HG03378 (cell line): ENCODE measurements around the gene TXNDC11.

Source experiments
- ATAC-seq: cut with Tn5 transposase; IDR thresholded peaks from one replicate; pipeline ENCODE4 v1.9.1; 2021; ENCODE audit warnings: mild to moderate bottlenecking, moderate library complexity; ENCODE audit not compliant: unreplicated experiment

The TXNDC11 gene

DNA sequence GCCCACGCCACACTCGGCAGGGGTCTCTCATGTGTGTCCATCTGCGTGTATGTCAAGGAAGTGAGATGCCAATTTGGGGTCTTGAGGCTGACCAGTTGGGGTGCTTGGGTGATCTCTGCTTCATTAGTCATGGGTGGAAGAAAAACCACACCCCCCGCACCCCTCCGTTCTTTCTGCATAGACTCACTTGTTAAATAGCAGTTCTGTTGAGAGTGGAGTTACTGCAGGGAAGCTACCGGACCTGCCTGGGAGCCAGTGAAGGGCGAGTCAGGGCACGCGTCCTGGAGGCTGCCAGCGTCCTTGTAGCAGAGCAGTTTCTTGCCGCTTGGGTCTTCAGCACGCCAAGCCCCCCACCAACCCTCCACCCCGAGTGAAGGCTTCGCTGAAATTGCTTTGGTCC, 65.9 kb downstream of the TXNDC11 start:
- ATAC-seq, result no peak

DNA sequence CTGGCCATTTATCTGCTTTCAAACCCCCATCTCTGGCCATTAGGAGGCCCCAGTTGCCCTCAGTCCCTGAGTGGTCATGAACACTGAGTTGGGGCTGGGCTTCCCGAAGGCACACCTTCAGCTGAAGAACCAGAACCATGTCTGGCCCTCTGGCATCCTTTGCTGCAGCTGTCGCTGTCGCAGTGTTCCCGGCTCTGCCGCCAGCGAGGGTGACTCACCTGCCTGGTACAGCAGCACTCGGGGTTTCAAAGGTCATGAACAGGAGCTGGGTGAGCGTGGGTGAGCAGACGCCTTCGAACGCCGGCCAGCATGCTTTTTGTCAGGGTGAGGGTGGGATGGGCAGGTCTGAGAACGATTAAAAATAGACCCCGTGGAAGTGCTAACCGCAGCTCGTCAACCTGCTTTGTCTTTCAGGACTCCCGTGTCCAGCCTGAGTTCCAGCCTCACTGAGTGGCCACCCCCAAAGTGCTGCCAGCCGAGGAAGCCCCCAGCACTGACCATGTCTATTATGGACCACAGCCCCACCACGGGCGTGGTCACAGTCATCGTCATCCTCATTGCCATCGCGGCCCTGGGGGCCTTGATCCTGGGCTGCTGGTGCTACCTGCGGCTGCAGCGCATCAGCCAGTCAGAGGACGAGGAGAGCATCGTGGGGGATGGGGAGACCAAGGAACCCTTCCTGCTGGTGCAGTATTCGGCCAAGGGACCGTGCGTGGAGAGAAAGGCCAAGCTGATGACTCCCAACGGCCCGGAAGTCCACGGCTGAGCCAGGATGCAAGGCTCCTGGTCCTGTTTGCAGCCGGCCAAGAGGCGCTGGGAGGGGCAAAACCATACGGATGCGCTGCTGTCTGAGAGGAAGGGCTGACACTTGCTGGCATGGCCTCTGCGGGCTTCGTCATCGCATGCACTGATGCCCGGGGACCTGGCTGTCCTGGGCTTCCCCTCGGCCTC, 66.8 kb downstream of the TXNDC11 start:
- ATAC-seq, result no peak

DNA sequence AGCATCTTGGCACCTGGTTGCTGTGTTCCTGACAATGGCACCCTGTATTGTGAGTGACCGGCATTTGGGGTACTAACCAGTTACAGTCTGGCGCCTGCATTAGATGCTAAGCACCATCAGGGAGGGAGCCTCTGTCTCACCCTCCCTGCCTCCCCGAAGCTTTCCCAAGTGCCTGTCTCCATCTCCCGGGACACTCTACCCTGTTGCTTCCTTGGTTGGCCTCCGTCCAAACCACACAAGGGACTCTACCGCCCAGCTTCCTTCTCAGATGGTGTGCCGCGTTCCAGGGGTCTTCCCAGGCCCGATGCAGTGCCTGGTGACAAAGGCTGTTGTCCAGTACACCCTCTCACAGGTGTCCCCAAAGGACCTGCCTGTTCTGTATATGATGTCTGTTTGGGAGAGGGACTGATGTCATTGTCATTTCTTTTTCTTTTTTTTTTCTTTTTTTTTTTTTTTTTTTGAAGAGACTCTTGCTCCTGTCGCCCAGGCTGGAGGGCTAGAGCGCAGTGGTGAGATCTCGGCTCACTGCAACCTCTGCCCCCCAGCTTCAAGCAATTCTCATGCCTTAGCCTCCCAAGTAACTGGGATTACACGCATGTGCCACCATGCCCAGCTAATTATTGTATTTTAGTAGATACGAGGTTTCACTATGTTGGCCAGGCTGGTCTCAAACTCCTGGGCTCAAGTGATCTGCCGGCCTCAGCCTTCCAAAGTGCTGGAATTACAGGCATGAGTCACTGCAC, 67.7 kb downstream of the TXNDC11 start:
- ATAC-seq, result no peak

DNA sequence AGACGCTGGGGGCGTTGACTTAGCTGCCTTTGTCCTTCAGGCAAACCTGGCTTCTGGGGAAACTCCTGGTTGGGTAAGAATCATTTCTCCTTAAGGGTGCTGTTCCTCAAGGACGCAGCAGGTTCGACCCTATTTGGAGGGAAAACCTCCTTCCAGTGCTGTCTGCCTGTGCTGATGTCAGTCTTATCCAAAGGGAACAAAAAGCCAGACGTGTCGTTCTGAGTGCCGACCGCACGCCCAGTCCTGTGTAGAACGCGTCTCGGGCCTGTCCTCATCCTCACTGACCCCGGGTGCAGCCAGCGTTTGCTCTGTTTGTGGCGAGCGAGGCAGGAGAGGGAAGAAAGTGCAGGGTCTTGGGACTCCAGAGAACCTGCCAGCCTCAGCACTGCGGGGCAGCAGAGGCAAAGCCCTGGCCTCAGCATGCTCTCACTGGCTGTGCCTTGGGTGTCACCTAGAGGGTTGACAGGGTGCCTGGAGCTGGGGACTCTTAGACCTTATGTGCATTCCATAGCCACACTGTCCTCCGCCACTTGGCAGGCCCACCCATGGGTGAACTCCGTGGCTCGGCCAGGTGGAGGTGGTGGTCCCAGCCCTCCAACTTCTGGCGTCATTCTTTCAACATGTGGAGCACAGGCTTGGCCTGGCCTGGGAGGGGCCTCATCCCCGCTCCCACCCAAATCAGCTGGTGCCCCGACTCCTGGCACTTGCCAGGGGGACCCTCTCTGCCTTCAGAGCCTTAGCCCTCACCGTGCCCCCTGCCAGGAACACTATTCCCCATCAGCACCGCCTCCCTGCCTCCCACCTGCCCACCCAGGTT, 68.4 kb downstream of the TXNDC11 start:
- no peak for ATAC-seq

DNA sequence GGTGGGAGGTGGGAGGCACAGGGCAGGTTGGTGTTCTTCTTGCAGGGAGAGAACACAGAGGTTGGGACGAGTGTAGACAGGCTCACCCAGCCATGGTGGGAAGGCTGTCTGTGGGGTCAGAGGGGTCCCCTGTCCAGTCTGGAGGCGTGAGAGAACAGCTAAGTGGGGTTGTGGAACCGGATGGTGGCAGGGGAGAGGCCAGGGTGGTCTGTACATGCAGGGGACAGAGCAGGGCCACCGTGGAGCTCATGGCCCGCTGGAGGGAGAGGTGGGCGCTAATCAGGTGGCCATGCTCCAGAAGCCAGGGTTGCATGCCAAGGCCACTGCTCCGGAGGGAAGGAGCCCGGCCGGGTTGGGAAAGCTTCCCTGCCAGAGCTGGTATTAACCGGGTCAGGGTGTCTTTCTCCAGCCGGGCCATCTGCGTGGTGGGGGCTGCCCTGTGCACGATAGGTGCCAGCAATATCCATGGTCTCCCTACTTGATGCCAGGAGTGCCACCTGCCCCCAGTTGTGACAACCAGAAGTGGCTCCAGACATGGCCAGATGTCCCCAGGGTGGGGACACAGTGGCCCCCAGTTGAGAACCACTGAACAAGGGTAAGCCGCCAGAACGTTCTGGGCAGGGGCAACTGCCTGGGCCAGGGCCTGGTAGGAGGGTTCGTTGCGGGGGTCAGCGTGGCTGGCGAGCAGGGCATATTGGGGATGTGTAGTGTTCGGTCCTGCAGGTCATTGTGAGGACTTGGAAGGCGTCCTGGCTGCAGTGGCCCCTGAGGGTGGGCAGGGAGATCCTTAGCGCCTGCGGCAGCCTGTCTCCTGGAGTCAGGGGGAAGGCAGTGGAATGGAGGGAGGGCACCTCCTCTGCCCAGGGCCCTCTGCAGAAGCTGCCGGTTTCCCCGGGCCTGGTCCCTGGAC, 69.3 kb downstream of the TXNDC11 start:
- ATAC-seq, result no peak

DNA sequence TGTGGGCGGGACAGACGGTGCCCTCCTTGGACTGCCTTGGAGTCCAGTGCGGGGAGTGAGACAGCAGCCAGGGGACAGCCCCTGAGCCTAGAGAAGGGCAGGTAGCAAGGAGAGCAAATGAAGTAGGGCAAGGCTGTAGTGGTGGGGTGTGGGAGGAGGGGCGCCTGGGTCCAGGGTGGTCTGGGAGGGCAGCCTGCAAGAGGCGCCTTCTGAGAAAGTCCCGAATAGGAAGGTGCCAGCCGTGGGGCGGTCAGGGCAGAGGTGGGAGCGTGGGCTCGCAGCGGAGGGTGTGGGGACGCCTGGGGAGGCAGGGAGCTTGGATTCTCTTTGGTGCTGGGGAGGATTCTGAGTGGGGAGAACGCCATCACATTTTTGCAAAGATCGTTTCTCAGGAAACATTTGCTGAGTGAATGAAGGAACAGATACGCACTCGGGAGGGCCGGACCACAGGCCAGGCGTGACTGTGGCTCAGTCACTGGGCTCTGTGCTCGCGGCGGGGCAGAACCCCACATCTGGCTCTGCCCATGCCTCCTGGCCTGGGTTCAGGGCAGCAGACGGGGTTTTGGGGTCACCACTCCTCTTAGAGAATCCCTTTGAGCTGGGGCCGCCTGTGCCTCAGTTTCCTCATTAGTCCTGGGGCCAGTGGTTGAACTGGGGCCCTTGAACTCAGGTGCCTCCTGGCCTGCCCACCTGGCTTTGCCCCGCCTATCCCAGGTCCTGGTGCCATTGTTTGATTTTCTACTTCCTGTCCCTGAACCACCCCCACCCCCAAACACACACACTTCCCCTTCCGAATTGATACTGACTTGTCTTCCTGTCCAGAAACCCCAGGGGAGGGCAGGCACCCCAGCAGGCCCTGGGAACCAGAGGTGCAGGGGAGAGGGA, 70.2 kb downstream of the TXNDC11 start:
- no peak for ATAC-seq

DNA sequence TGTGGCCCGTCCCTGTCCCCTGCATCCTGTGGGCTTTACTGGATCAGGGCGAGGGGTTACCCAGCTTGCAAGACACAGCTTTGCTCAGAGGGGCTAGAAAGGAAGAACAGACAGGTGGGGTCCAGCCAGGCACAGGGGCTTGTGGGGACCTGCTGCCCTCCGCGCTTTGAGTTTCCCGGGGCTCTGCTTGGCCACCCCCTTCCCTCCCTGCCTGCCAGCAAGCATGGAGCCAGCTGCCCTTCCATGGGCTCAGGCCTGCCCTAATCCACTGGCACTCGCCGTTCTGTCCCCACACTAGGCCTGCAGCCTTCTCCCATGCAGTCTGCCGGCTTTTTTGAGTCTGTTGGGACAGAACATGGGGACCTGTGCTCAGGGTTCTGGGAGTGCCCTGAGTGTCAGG, 71.0 kb downstream of the TXNDC11 start:
- ATAC-seq, result no peak

DNA sequence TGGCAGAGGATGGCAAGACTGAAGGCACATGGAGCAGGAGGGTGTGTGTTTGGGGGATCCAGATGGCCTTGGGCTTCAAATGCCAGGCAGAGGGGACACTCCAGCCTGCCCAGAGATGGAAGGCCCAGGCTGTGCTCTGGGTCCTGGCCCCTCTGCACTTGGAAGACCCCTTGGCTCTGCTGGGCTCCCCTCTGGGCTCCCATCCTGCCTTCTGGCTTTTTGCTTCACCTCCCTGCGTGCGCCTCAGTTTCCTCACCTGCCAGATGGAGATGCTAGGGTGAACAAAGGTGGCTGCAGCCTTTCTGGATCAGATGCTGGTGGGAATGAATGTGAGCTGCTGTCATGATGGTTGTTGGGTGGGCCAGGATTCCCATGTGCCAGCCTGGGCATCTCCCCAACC, 71.4 kb downstream of the TXNDC11 start:
- no peak for ATAC-seq

DNA sequence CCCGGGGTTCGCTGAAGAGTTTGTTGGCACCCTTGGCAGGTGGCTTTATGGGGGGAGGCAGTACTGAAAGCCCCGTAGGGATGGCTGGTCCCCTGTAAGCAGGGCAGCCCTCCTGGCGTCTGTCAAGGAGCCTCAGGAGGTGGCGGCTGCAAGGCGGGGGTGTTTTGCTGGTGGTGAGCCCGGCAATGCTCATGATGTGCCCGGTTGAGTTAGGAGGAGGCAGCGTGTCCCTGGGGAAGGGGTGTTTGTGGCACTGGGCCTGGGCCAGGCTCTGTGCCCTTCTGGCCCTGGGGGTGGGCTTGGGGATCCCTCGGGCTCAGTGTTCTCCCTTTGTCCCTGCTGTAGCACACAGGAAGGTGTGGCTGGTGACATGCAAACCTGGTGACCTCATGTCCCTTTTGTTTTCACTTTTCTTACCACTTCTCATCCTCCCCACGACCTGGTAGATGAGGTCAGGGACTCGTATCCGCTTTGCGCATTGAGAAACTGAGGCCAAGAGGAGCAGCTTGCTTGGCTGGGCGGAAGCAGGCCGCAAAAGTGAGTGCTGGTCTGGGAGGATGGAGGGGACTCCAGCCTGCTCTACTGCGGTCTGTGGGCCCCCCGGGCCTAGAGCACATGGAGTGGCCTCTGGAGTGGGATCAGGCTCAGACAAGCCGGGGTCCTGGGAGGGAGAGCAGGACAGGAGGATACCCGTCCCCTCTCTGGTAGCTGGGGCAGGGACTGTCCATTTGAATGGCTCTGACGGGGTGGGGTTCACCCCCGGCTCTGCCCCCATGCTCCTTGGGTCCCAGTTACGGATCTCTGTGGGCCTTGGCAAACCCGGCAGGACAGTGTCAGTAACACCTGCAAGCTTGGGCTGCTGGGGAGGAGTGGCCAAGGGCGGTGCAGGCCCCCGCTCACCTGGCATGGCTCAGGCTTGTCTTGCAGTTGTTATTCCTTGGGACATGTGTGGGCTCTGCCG, 72.2 kb downstream of the TXNDC11 start:
- ATAC-seq, result no peak

DNA sequence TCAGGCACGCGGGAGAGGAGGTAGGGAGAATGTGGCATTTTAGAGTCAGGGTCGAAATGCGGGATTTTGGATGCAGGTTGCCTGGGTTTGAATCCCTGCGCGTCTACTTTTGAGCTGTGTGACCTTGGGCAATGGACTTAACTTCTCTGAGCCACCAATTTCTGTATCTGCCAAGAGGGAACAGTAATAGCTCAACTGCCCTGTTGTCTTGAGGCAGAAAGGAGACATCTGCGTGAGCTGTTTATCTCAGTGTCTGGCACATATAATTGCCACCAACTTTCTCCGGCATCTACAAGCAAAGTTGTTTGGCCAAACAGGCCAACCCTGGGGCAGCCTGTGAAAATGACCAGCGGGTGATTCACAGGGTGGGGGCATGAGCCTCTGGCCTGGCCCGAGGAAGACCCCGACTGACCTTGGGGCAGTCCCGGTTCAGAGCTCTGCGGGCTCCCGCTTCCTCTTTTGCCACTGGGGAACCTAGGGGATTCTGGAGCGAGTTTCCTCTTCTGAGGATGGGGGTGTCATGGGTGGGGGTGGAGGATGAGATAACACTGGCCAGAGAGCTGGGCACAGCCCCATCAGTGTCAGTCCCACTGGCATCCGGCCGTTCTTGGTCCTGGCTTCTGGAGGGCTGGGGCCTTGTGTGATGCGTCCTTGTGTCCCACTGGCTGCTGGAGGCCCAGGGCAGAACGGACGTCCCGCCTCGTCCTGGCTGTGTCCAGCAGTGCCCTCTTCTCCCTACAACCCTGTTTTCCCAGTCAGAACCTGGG, 73.1 kb downstream of the TXNDC11 start:
- no peak for ATAC-seq

DNA sequence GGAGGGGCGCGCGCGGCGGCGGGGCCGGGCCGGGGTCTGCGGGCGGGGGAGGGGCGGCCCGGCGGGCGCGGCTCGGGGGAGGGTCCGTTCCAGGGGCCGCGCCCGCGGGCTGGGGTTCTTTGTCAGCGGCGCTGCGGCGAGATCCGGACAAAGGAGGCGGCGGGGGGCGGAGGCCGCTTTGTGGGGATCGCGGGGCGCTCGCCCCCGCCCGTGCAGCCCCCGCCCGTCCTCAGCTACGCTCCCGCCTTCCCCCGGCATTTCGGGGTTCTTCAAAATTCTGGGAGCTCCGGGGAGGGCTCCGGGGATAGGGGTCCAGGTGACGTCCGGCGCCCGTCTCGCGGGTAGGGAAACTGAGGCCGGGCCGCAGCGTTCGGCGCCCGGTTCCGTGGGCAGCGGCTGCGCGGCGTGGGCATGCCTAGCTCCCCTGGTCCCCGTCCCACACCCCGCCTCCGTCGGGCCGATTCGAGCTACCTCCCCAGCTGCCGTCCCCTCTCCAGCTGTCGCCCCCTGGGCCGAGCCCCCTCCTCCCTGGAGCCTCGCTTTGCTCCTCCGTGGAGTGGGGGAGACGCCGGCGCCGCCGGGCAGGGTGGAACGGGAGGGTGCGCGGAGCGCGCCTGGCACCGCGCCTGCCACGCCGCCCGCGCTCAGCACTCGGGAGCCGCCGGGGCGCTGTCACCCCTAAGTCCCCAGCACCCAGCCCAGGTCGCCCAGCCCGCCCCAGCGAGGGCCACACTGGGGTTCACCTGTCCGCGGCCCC, 73.9 kb downstream of the TXNDC11 start:
- ATAC-seq, result no peak

DNA sequence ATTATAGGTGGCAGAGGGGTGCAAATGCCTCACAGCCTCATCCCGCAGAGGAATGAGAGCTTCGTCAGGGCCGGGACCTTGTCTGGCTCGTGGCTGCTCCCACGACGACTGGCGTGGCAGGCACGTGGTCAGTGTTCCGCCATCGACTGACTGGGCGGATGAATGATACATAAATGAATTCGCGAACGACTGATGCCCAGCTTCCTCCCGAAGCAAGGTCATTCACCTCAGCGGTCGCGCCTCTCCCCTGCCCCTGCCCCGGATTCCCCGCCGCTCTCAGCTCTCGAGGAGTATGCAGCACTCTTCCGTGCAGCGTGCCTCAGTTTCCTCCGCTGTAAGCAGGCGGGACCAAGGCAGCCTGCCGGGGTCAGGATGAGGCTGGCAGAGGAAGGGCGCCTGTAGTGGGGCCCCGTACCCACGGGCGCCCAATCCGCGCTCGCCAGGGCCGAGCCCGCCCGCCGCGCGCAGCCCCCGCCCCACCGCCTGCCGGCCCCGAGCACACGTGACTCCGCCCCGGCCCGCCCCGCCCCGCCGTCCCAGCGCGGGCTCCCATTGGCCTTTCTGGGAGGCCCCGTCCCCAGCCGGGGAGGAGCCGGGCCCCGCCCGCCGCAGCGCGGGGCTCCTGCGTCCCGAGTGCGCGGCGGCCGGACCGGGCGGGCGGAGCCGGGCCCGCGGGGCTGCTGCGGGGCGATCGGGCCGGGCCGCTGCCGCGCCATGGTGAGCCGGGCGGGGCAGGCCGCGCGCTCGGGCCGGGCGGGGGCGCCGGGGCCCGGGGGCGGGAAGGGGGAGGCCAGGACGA, 74.6 kb downstream of the TXNDC11 start, which contains the start of gene SNN:
Gene SNN (plus strand): TSS at position 632 of the 799 bp plus-strand sequence. CDS start 7,605 bp downstream, outside the sequence.
- ATAC-seq, result no peak

DNA sequence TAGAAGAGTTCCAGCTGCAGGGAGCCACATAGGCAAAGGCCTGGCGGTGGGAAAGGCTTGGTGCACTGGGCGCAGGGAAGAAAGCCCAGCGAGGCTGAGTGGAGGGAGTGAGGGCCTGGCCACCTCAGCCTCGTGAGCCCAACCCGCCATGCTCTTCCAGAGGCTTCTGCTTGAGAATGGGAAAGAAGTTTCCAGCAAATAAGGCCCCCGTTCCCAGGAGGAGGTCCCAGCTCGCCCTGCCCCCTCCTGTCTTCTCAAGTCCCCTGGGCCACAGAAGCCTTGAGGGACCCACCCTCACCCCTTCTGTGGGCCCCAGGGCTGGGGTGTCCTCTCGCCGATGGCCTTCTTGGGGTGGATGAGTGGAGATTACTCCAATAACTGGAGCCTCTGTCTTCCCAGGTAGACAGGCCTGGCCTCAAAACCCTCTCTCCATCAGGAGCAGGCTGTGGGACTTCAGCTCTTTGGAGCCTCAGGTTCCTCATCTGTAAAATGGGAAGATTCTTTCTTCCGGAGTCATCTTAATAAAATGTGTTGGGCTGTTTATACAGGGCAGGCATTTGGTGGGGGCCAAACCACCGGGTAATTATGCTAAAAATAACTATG, 75.3 kb downstream of the TXNDC11 start:
- ATAC-seq, result no peak

DNA sequence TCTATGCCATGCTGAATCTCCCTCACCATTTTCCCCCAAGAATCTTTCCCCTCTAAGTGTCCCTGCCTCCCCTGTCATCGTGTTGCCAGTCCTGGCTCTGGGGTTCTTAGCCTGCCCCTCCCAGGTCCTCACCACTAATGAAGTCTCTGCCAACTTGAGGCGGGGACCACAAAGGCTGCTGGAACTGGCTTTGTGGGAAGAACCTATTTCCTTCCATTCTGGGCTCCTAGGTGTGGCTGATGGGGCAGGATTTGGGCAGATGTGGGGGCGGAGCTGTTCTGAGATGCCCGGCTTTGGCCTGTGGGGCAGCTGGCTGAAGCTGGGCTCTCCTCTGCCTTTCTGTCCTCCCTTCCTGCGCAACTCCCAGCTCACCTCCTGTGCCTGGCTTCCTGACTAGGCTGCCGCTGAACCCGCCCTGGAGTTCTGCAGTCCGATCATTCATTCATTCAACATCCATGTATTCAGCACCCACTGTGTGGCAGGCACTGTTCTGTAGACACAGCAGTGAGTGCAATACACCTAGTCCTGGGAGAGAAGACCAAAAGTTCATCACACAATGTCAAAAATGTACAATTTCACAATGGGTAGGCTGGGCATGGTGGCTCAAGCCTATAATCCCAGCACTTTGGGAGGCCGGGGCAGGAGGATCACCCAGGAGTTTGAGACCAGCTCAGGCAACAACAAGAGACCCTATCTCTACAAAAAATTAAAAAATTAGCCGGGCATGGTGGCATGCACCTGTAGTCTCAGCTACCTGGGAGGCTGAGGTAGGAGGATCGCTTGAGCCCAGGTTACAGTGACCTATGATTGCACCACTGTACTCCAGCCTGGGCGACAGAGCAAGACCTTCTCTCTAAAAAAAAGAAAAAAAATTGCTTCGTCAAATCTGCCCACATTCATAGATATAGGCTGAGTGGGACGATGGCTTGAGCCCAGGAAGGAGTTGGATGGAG, 76.3 kb downstream of the TXNDC11 start:
- no peak for ATAC-seq
